GM19452 (cell line): ENCODE results near the gene OR51B6.
"Not testable (repeated sequence)": the region's sequence is repeated elsewhere in the genome, so short reads cannot be mapped to it uniquely, and the experiment has no call there.

Source experiments
- ATAC-seq: cut with Tn5 transposase; IDR thresholded peaks from one replicate; pipeline ENCODE4 v1.9.1; 2021; ENCODE audit not compliant: unreplicated experiment

OR51B6 gene, protein sequence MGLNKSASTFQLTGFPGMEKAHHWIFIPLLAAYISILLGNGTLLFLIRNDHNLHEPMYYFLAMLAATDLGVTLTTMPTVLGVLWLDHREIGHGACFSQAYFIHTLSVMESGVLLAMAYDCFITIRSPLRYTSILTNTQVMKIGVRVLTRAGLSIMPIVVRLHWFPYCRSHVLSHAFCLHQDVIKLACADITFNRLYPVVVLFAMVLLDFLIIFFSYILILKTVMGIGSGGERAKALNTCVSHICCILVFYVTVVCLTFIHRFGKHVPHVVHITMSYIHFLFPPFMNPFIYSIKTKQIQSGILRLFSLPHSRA

DNA sequence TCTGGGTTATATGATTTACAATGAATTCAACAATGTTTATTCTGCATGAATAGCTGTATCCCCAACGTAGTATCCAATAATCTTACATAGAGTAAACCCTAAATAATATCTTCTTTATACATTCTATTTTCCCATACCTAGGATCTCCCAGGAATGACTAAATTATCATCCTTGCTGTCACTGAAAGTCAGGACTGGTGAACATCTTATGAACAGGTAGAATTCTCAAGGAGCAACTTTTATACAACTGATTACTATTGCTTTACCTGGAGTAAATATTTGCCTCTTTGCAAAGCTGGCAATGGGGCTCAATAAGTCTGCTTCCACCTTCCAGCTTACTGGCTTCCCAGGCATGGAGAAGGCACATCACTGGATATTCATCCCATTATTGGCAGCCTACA is at the start of gene OR51B6:
OR51B6 (plus strand) TSS at position 301 of the 400 bp plus-strand sequence; CDS start at position 301, 0 bp downstream.
- no peak for ATAC-seq

DNA sequence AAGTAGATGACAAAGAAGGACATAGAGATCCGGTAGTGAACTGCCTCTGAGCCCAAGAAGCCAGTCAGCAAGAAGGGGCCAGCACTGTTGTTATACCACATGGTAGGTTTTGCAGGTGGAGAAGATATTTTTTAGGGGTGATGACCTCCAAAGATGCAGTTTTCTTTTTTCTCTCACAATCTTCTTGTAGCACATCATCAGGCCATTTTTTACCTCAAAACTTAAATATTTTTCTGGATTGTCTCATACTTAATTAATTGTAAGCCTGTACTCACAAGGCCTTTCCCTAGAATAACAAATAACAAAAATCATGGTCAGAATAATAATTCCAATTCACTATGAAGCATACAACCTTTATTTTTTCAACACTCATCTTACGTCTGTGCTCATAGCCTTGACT is 49.5 kb upstream of the OR51B6 start, which contains the start of gene OR51B4:
OR51B4 (minus strand) TSS at position 101 of the 400 bp plus-strand sequence; CDS start at position 101, 0 bp downstream.
- no peak for ATAC-seq

DNA sequence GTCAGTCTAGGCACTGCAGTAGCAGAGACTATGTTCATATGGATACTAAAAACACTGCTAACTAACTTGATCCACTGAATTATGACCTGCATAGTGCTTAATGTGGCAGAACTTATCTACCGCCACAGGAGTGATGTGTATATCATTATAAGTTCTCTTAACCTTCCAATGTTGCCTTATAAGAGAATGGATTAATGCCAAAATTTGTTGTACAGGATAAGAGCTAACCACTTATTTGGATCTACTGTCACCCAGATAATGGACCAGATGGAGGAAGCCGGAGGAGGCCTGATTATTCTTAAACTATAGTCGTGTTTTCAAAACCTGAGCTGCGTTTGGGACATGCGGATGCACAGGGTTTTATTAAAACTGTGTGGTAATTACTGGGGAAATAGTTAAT is 47.7 kb upstream of the OR51B6 start:
- no peak for ATAC-seq

DNA sequence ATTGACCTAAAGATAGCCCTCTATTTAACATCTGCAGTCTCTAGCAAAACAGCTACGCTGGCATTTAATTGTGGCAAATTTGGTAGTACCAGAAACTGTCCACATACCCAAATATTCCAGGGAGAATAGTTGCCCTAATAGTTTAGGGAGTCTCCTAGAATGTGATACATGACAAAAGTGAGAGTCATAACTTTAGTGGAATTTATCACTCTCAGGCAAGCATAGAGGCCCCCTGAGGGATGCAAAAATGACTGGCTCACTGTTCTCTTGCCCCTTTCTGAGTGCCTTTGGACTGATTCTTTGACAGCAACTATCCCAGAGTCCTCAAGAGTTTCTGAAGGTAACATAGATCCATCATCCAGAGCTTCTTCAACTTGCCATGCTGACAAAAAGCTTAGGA is 47.3 kb upstream of the OR51B6 start:
- ATAC-seq: no peak

DNA sequence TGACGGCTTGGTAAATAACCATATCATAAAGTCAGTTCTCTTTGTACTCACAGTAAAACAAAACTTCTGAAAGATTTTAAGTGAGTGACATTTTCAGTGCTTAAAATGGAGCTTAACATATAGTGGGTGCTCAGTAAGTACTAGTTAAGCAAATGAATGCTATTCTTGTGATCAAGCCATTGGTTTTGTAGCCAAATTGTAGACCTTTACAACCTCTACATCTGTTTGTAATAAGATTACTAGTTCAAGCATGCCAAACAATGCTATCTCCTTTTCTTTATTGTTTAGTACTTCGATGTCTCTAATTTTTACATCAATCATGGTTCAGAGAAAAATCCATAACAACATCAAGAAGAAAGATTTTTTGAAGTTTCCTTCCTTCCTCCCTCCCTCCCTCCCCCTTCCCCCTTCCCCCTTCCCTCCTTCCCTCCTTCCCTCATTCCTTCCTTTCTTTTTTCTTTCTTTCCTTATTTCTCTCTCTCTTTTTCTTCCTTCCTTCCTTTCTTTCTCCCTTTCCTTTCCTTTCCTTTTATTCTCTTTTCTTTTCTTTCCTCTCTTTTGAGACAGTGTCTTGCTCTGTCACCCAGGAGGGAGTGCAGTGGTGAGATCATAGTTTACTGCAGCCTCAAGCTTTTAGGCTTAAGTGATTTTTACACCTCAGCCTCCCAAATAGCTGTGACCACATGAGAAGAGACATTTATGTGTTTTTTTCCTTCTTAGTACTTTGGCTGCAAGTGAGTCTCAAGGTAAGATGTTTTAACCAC is 43.9 kb upstream of the OR51B6 start:
- ATAC-seq: no peak

DNA sequence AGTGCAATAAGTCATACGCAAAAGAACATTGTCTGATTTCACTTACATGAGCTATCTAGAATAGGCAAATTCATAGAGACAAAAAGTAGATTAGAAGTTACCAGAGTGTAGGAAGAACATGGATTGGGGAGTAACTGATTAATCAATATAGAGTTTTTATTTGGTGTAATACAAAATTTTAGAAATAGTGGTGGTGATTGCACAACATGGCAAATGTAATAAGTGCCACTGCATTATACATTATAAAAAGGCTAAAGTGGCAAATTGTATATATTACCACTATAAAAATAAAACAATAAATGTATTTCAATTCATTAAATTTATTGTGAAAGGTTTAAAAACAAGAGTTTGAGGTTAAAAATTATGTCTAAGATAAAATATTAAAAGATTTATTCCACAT is 40.9 kb upstream of the OR51B6 start:
- ATAC-seq: no peak

DNA sequence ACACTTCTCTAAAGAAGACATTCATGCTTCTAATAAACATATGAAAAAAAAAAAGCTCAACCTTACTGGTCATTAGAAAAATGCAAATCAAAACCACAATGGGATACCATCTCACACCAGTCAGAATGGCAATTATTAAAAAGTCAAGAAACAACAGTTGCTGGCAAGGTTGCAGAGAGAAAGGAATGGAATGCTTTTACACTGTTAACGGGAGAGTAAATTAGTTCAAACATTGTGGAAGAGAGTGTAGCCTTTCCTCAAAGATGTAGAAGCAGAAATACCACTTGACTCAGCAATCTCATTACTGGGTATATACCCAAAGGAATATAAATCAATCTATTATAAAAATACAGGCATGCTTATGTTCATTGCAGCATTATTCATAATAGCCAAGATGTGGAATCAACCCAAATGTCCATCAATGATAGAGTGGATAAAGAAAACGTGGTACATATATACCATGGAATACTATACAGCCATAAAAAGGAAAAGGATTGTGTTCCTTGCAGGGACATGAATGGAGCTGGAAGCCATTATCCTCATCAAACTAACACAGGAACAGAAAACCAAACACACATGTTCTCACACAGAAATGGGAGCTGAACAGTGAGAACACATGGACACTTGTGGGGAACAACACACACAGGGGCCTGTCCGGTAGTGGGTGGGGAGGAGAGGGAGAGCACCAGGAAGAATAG is 37.8 kb upstream of the OR51B6 start:
- not testable (repeated sequence) for ATAC-seq

DNA sequence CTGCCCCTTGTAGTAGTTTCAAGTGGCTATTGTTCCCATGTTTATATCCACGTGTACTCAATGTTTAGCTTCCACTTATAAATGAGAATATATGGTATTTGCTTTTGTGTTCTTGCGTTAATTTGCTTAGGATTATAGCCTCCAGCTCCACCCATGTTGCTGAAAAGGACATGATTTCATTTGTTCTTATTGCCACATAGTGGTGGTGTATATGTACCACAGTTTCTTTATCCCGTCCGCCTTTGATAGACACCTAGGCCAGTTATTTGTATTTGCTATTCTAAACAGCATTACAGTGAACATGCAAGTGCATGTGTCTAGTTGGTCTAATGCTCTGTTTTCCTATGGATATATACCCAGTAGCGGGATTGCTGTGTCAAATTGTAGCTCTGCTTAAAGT is 34.0 kb upstream of the OR51B6 start:
- no peak for ATAC-seq

DNA sequence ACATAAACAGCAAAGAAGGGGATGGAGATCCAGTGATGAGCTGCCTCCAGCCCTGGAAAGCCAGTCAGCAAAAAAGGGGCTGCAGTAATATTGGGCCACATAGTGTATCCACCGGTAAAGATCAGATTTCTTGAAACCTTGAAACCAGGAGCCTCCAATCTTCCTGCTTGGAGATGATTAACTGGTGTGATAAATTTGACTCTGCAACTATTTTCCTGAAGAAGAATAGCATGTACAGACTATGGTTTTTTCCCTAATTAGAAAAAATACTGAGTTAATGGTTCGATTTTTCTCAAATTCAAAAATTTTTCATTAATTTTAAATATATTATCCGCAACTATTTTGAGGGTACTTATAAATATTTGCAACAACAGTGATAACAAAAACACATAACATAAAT is 27.1 kb upstream of the OR51B6 start, which contains the start of gene OR51B2:
OR51B2 (minus strand) TSS at position 101 of the 400 bp plus-strand sequence; CDS start at position 101, 0 bp downstream.
- no peak for ATAC-seq

DNA sequence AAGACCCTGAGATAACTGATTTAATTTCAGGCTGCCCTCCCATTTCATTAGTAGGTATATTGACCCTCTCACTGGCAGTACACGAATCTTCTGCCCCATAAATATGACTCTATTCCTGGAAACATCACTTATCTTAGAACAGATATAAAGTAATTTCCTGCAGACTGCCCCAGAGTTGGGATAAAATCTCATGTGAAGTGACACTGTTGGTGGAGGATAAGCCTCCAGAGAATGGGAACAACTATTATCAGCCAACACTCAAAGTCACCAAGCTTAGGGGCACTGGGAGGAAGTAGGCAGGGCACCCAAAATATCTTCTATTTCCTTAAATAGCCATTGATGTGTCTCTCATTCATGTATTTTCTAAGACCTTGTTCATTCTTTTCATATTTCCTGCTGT is 16.1 kb upstream of the OR51B6 start:
- ATAC-seq: no peak

DNA sequence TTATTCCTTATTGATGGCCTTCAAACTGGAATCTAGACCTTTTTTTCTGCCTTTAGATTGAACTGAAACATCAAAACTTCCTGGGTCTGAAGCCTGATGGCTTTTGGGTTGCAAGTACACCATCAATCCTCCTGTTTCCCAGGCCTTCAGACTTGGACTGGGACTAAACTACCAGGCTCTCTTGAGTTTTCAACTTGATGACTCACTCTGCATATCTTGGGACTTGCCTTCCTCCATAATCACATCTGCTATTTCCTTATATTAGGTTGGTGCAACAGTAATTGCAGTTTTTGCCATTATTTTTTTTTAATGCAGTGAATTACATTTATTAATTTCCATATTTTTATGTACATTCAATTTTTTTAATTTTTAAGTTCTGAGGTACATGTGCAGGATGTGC is 15.0 kb upstream of the OR51B6 start:
- no peak for ATAC-seq

DNA sequence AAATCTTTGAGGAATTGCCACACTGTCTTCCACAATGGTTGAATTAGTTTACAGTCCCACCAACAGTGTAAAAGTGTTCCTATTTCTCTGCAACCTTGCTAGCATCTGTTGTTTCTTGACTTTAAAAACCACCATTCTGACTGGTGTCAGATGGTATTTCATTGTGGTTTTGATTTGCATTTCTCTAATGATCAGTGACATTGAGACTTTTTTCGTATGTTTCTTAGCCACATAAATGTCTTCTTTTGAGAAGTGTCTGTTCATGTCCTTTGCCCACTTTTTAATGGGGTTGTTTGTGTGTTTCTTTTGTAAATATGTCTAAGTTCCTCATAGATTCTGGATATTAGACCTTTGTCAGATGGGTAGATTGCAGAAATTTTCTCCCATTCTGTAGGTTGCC is 14.1 kb upstream of the OR51B6 start:
- ATAC-seq: not testable (repeated sequence)

DNA sequence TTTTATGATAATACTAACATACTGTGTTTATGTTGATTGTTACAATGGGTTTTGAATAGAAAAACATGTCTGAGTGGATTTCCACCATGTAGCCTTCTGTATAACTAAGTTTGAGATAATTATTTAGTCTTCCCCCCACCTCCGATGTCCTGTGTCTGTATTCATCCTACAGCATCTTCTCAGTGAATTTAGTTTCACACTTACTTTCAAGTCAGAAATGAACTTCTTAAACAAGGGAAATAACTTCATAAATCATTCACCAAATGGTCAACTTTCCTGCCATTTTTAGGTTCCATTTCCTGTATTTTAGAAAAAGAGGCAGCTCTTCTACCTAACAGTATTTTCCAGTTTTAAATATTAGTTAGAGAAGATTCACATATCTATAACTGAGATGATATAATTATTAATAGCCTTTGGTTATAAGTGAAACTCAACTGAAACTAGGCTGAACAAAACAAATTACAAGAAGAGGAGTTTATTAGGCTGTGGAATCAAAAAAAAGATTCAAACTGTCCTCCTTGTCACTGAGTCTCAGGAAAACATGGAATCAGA is 11.5 kb upstream of the OR51B6 start:
- ATAC-seq: peak; percentile 88

DNA sequence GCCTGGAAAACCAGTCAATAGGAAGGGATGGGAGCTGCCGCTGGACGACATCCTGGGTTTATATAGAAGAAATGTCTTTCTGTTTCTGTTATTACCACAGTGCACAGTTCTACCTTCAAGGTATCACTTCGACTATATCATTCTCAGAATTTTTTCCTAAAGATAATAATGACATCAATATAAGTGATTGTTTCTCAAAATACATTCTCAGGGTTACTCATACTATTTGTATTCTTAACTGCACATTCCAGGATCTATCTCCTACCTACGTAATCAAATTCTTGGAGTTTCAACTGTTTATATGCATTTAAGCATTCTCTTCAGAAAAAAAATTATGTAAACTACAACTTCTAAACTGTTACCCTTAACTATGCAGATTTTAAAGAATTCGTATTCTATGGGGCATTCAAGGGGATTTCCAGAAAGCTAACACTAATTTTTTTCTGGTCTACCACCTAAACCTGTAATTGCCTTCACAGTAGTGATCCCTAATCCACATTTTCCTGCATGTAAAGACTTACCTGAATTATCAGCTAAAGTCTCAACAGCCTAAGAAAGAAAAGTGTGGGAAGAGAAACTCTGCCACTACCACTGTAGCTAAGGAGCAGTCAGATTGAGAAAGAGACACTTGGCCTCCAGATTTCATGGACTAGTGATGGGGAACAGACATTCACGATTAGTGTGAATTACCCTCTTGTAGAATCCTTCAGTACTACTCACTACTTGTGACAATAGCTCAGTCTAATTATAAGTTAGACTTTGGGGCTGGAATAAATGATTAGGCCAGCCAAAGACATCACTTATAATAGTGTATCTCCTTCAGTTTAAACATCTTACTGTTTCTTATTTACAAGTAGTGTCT is 7.6 kb upstream of the OR51B6 start, which contains the start of gene OR51B5:
OR51B5 (minus strand) TSS at position 51 of the 862 bp plus-strand sequence; CDS start at position 51, 0 bp downstream.
- no peak for ATAC-seq

DNA sequence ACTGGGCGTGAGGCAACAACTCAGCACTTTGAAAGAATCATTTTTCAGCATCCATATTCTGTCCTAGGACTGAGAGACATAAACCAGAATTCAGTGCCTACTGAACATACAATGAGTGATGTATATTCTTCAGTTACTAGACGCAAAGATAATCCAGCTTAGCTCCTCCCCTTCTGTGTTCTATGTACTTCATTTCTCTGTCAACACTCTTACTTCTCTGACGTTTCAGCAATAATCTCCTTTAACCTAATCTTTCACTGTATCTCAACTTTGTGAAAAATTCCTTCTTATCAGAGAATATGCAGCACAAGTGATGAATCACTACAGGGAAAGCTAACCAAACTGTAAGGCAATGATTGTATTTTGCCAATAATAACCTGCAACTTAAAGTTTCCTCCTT is 5.5 kb upstream of the OR51B6 start:
- ATAC-seq: no peak

DNA sequence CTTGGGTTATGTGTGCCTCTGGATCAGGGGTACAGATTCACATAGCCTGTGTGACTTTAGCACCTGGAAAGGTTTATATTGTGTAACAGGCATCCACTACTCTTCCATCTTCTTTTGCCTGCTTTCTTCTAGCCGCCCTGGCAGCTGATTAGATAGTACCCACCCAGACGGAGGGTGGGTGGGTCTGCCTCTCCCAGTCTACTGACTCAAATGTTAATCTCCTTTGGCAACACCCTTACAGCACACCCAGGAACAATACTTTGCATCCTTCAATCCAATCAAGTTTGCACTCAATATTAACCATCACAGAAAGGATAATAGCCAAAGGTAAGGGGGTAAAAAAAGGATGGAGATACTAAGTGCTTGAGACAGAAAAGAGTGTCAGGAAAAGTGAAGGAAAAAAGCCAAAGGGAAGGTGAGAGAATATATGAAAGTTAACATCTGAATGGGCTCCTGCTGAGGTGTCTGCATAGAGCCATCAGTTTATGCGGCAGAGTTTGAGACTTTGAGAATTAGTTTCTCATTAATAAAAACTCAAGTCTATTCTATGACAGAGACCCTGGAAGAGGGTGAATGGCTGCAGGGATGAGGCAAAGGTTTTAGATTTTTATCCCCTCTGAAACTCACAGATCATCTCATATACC is 2.6 kb upstream of the OR51B6 start:
- no peak for ATAC-seq

DNA sequence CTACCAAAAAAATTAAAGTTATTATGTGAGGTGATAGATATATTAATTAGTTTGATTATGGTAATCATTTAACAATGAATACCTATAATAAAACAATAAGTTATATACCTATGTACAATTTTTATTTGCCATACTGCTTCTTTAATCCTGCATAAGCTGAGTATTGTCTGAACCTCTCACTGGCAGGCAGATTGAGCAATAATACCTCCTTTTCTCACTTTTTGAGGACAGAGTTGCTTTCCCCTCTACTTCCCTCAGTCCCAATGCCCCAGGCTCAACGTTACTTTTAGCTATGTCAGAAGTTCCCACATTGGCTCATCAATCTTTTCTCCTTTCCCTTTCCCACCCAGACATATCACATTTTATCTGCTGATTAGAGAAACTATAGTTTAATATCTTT is 1.8 kb upstream of the OR51B6 start:
- no peak for ATAC-seq

DNA sequence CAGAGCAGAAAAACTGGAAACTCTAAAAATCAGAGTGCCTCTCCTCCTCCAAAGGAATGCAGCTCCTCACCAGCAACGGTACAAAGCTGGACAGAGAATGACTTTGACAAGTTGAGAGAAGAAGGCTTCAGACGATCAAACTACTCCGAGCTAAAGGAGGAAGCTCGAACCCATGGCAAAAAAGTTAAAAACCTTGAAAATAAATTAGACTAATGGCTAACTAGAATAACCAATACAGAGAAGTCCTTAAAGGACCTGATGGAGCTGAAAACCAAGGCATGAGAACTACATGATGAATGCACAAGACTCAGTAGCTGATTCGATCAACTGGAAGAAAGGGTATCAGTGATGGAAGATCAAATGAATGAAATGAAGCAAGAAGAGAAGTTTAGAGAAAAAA is 4.7 kb downstream of the OR51B6 start:
- not testable (repeated sequence) for ATAC-seq

DNA sequence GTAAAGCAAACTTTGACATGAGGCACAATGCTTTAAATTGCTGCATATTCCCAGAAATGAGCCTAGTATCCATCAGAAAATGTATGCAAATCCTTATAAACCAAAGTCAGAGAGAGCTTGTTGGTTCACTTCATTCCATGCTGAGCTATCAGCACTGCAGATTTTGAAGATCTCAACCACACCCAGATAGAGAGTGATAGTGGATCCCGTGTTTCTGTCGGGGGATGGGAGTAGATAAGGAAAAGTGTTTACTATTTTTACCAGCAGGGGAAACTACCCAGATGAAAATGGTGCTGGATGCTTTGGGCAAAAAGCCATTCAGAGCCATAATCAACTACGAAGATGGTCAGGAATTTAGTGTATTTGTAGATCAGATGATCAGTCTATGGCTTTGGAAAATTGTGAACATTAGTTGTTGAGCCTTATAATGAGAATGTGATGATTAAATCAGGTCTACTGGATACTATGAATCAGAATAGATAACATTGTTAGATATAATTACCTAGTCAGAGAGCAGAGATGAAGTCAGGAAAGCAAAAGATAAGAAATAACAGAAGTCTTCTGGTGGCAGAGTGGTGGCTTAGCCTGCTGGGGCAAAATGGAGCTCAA is 10.8 kb downstream of the OR51B6 start:
- no peak for ATAC-seq
